ENCODE results near the gene SEMA3D. TPM values are rescaled to one million over a fixed set of nuclear protein-coding genes. Genes with fewer than 3 reads are reported as not detected.
A peak's percentile ranks its signal among the peaks of the same experiment; 100 is the strongest.

Gene SEMA3D
- total RNA-seq (2014; rRNA removed; shearing (Covaris generic)), result 7.2 and 8.9 TPM in 2 replicates
- polyA plus RNA-seq (2016; fragmentation: Nextera tagmentation; extraction: Ambion mirVana), result 1.5 and 1.7 TPM in 2 replicates
- long read RNA-seq, result 0 reads

- Histone ChIP-seq H2AFZ (peak within 1 kb of the TSS; percentile 100), H4K20me1 (replicated peaks; ENCODE audit: insufficient read depth) (no peaks in the 10 kb centered on the region), H3K4me1 (ENCODE audit: insufficient read depth) (peaks cover 12% of the 10 kb centered on the region; the same call in 1 of the 2 replicates), H3F3A (replicated peaks; ENCODE audit: low read depth) (no peaks in the 10 kb centered on the region), H3K27ac (ENCODE audit: low read depth) (no peak within 1 kb of the TSS), H3K27me3 (ENCODE audit: insufficient read depth) (peaks cover 50% of the 10 kb centered on the region), H3K4me3 (peak within 1 kb of the TSS; percentile 91), H3K4me2 (peak within 1 kb of the TSS; percentile 96), H3K79me2 (replicated peaks; ENCODE audit: insufficient read depth) (no peaks in the 10 kb centered on the region), H3K9me2 (ENCODE audit: insufficient read depth) (no peaks in the 10 kb centered on the region), H3K36me3 (ENCODE audit: insufficient read depth) (no peaks in the 10 kb centered on the region)
- Mint-ChIP-seq H3K4me3 (peak within 1 kb of the TSS; percentile 82), H3K36me3 (ENCODE audit: low read depth) (no peaks in the 10 kb centered on the region), H3K27me3 (ENCODE audit: insufficient read depth, low read depth, poor library complexity) (peaks cover 27% of the 10 kb centered on the region), H3K9me3 (no peaks in the 10 kb centered on the region), H3K27ac (no peak within 1 kb of the TSS), H3K4me1 (peaks cover 20% of the 10 kb centered on the region; the same call in 2 of the 3 replicates)
- DNase-seq (ENCODE audit: low spot score) (peak; percentile 90), ATAC-seq (peak; percentile 93)
- TF ChIP-seq CTCF (conservative IDR thresholded peaks at IDR 0.05; ENCODE audit: low read depth in 2 of 2) (peak; percentile 67 to 89), NANOG (IDR thresholded peaks at IDR 0.05; ENCODE audit: borderline replicate concordance) (no peak)
Measured at GRCh38 chr7:85186521-85187241, at the start of gene SEMA3D. TSS of gene SEMA3D (minus strand) at chr7:85187056. CDS start at chr7:85121891, 65,165 bp downstream.

- Mint-ChIP-seq H3K4me1 (no peaks in the 10 kb centered on the region), H3K27me3 (ENCODE audit: insufficient read depth, low read depth, poor library complexity) (no peaks in the 10 kb centered on the region), H3K36me3 (ENCODE audit: low read depth) (no peaks in the 10 kb centered on the region), H3K27ac (no peak overlapping the region), H3K9me3 (no peaks in the 10 kb centered on the region), H3K4me3 (no peak overlapping the region)
- TF ChIP-seq STAT1 (IDR thresholded peaks at IDR 0.05; ENCODE audit: unreplicated experiment) (no peak), POLR2AphosphoS5 (IDR thresholded peaks at IDR 0.05; ENCODE audit: low read depth) (no peak), REST (IDR thresholded peaks at IDR 0.05; ENCODE audit: unreplicated experiment) (no peak), ZNF114 (CRISPR knock-in tag; IDR thresholded peaks at IDR 0.05) (no peak)
- Histone ChIP-seq H3F3A (replicated peaks; ENCODE audit: low read depth) (no peaks in the 10 kb centered on the region), H2AFZ (no peak overlapping the region), H3K27ac (ENCODE audit: low read depth) (no peak overlapping the region), H3K4me3 (no peak overlapping the region), H3K36me3 (ENCODE audit: insufficient read depth) (no peaks in the 10 kb centered on the region), H3K4me1 (ENCODE audit: insufficient read depth) (no peaks in the 10 kb centered on the region), H3K27me3 (ENCODE audit: insufficient read depth) (no peaks in the 10 kb centered on the region), H3K9me2 (ENCODE audit: insufficient read depth) (no peaks in the 10 kb centered on the region), H4K20me1 (replicated peaks; ENCODE audit: insufficient read depth) (no peaks in the 10 kb centered on the region), H3K79me2 (replicated peaks; ENCODE audit: insufficient read depth) (no peaks in the 10 kb centered on the region), H3K4me2 (no peak overlapping the region)
- ATAC-seq (no peak), DNase-seq (ENCODE audit: low spot score) (no peak)
Measured at GRCh38 chr7:85234730-85235129, 47.9 kb upstream of the SEMA3D start.

All from GM23338 (cell line).